Activated naive CD8-positive, alpha-beta T cell treated with anti-CD3 and anti-CD28 coated beads for 36 hours (primary cell): Measurements from ENCODE around the gene ZNF287. TPM values are rescaled to one million over a fixed set of nuclear protein-coding genes. Genes with fewer than 3 reads are reported as not detected.
A peak's percentile ranks its signal among the peaks of the same experiment; 100 is the strongest.
"Not testable (repeated sequence)": the region's sequence is repeated elsewhere in the genome, so short reads cannot be mapped to it uniquely, and the experiment has no call there.

Experiments
- DNase-seq: peaks from one replicate; pipeline ENCODE4 v3.0.0; 2021
- H3K27ac Mint-ChIP-seq: one replicate; pipeline ENCODE4 v1.8.0; 2022; ENCODE audit warnings: mild to moderate bottlenecking, moderate library complexity, mixed read lengths
- H3K27me3 Mint-ChIP-seq: one replicate; pipeline ENCODE4 v1.8.0; 2022; ENCODE audit warnings: mild to moderate bottlenecking, mixed read lengths
- H3K36me3 Mint-ChIP-seq: one replicate; pipeline ENCODE4 v1.8.0; 2021; ENCODE audit warnings: mild to moderate bottlenecking, mixed read lengths
- H3K4me1 Mint-ChIP-seq: one replicate; pipeline ENCODE4 v1.8.0; 2021; ENCODE audit warnings: mixed read lengths
- H3K4me3 Mint-ChIP-seq: one replicate; pipeline ENCODE4 v1.8.0; 2022; ENCODE audit warnings: mild to moderate bottlenecking, moderate library complexity, mixed read lengths
- H3K9me3 Mint-ChIP-seq: one replicate; pipeline ENCODE4 v1.8.0; 2022; ENCODE audit warnings: mixed read lengths
- total RNA-seq, 2 experiments: library from RNA; stranded (reverse); gene quantifications; one replicate each; pipeline ENCODE4 v1.2.3, GENCODE V29; 2021

The ZNF287 gene
- total RNA-seq, 2 experiments from 2014 or later, result 7.2 to 9.8 TPM

DNA sequence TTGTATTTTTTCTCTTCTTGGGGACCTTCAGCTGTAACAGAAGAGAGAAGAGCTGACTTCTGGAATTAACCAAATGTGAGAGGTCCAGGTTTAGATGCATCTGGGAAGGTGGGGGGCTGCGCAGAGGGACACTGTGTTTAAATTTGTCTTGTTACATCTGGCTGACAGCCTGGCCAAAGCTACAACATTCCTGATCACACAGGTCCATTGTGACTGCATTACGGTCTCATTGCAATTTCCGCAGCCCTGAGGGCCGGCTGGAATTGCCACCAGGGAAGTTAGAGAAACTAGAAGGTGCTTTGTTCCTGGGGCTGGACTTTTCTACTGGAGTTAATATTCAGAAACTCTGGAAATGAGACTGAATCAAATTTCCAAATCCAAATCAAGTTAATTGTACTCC is 39.1 kb downstream of the ZNF287 start:
- H3K4me3 Mint-ChIP-seq, result no peak overlapping the region
- no peaks in the 10 kb centered on the region for H3K9me3 Mint-ChIP-seq
- H3K36me3 Mint-ChIP-seq, result no peaks in the 10 kb centered on the region
- no peak overlapping the region for H3K27ac Mint-ChIP-seq
- DNase-seq, result no peak
- peaks cover 49% of the 10 kb centered on the region for H3K27me3 Mint-ChIP-seq
- peaks cover 2% of the 10 kb centered on the region for H3K4me1 Mint-ChIP-seq

DNA sequence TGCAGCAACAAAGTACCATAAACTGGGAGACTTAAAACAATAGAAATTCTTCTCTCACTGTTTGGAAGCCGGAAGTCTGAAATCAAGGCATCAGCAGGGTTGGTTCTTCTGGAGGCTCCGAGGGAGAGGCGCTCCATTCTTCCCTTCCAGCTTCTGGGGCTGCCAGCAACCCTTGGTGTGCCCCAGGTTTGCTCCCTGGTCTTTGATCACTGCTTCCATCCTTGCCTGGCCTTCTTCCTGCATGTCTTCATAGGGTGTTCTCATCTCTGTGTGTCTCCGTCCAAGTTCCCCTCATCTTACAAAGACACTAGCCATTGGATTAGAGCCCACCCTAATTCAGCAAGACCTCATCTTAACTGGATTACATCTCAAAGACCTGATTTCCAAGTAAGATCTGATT is 41.7 kb downstream of the ZNF287 start:
- Mint-ChIP-seq H3K36me3 (no peaks in the 10 kb centered on the region), H3K27ac (no peak overlapping the region), H3K27me3 (peaks cover 58% of the 10 kb centered on the region), H3K4me3 (no peak overlapping the region), H3K4me1 (no peaks in the 10 kb centered on the region), H3K9me3 (no peaks in the 10 kb centered on the region)
- no peak for DNase-seq

DNA sequence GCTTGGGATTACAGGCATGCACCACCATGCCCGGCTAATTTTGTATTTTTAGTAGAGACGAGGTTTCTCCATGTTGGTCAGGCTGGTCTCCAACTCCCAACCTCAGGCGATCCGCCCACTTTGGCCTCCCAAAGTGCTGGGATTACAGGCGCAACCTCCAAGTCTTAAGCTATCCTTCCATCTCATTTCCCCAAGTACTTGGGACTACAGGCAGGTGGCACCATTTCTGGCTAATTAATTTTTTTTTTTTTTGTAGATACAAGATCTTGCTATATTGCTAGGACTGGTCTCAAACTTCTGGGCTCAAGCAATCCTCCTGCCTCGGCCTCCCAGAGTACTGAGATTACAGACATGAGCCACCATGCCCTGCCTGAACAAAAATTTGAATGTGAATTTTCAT is 43.4 kb downstream of the ZNF287 start:
- peaks cover 48% of the 10 kb centered on the region for H3K27me3 Mint-ChIP-seq
- H3K9me3 Mint-ChIP-seq, DNase-seq, H3K4me3 Mint-ChIP-seq, H3K27ac Mint-ChIP-seq, H3K4me1 Mint-ChIP-seq, H3K36me3 Mint-ChIP-seq: not testable (repeated sequence)

DNA sequence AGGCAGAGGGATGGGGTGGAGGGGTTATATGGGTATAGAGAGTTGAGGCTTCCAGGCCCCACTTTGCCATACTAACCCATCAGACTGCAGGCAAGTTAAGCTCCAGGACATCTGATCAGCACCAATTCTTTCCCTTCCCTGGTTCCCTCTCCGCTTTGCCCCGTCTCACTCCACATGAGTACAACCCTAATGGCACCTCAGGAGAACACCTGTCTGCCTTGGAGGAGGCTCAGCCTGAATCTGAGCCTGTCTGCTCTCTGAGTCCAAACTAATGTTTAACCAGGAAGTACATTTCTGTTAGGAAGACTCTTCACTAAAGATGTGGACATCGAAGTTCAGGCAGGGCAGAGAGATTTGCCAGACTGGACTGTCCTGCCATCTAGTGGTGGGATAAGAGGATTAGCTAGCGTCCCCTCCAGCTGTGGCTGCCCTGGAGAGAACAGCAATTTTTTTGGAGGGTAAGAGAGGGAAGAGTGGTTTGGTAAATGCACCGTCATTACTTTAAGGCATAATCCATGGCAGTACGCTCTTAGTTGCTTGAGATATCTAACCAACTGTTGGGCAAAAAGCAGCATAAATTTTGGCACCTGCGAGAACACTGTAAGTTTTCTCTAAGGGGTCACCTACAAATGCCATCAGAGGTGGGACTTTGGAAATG is 47.8 kb downstream of the ZNF287 start:
- Mint-ChIP-seq H3K36me3 (no peaks in the 10 kb centered on the region), H3K4me3 (no peak overlapping the region), H3K4me1 (peaks cover 3% of the 10 kb centered on the region), H3K9me3 (no peaks in the 10 kb centered on the region), H3K27me3 (peaks cover 48% of the 10 kb centered on the region), H3K27ac (no peak overlapping the region)
- peak; percentile 53 for DNase-seq

DNA sequence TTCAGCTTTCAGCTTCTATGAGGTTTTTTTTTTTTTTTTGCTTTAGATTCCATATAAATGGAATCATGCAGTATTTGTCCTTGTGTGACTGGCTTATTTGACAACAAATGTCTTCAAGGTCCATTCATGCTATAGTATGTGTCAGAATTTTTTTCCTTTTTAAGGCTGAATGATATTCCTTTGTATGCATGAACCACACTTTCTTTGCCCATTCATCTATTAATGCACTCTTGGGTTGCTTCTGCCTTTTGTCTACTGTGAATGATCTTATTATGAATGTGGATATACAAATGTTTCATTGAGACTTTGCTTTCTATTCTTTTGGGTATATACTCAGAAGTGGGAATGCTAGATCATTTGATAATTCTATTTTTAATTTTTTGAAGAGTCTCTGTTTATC is 50.0 kb downstream of the ZNF287 start:
- Mint-ChIP-seq H3K27ac (no peak overlapping the region), H3K36me3 (no peaks in the 10 kb centered on the region), H3K4me1 (peaks cover 3% of the 10 kb centered on the region), H3K9me3 (no peaks in the 10 kb centered on the region), H3K4me3 (no peak overlapping the region), H3K27me3 (peaks cover 41% of the 10 kb centered on the region)
- DNase-seq, result no peak

DNA sequence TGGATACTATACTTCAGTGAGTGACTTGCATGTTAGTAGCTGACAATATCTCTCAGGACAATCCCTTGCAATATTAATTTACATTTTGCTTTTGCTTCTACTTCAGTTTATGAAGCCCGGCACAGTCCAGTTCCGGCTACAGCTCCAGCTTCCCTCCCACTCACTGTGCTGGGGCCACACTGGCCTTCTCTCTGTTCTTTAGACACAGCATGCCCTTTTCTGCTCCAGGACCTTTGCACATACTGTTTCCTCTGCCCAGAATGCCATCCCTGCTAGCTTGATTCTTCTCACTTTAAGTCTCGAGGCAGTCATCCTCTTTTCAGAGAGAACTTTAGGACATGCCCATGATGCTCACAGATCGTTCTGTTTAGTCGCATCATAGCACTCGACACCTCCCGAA is 51.5 kb downstream of the ZNF287 start:
- Mint-ChIP-seq H3K4me1 (peaks cover 3% of the 10 kb centered on the region), H3K27me3 (peaks cover 36% of the 10 kb centered on the region), H3K27ac (no peak overlapping the region), H3K4me3 (no peak overlapping the region), H3K9me3 (no peaks in the 10 kb centered on the region), H3K36me3 (no peaks in the 10 kb centered on the region)
- DNase-seq, result no peak

DNA sequence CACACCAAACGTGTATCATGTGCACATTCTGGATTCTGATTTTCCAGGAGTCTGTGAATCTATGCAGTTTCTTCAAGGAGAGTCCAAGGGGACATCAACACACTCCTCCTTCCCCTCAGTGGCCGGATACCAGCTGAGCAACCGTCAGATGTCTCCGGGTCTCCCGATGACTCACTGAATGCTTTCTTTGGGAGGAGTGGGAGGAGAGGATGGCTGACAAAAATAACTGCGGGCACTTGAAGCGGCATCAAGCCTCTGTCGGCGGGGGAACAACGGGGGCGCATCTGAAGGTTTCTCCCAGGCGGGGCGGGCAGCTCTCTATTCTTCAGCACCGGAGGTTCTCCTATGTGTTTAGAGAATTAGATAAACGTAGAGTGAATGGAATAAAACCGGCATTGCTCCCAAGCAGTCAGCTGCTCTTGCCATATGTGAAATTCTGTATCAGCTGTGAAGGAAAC is 52.4 kb downstream of the ZNF287 start:
- DNase-seq, result no peak
- Mint-ChIP-seq H3K4me3 (no peak overlapping the region), H3K36me3 (no peaks in the 10 kb centered on the region), H3K27me3 (peaks cover 36% of the 10 kb centered on the region), H3K27ac (no peak overlapping the region), H3K9me3 (no peaks in the 10 kb centered on the region), H3K4me1 (peaks cover 3% of the 10 kb centered on the region)

DNA sequence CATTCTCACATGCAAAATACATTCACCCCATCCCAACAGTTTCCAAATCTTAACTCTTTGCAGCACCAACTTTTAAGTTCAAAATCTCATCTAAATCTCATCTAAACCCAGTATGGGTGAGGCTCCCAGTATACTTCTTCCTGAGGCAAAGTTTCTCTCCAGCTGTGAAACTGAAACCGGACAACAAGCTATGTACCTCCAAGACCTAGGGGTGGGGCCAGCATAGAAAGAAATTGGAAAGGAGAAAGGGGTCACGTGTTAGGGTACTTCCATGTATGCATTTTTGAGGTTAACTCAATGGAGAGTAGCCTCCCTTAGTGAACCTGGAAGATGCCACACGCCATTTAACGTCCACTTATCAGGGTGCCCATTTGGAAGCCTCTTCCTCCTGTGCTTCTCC is 53.1 kb downstream of the ZNF287 start:
- Mint-ChIP-seq H3K27me3 (peaks cover 36% of the 10 kb centered on the region), H3K4me3 (no peak overlapping the region), H3K9me3 (no peaks in the 10 kb centered on the region), H3K4me1 (no peaks in the 10 kb centered on the region), H3K27ac (no peak overlapping the region), H3K36me3 (no peaks in the 10 kb centered on the region)
- no peak for DNase-seq

DNA sequence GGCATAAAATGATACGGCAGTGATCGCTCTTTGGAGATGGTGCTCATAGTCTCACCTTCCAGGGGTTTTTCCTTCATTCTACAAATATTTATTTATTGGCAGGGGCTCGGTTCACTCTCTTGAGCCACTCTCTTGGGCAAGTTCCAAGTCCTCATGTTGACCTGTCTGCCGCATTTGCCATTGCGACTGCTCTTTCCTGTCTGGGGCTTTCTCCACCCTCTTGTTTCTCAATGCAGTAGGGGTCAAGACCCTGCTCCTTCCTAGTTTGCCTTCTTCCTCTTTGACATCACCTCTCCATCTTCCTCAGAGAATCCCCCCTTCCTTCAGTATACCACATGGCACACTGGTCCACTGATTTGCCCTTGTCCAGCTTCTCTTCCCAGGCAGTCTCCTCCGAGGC is 55.1 kb downstream of the ZNF287 start:
- Mint-ChIP-seq H3K27ac (no peak overlapping the region), H3K36me3 (no peaks in the 10 kb centered on the region), H3K9me3 (no peaks in the 10 kb centered on the region), H3K4me1 (no peaks in the 10 kb centered on the region), H3K4me3 (no peak overlapping the region), H3K27me3 (peaks cover 27% of the 10 kb centered on the region)
- no peak for DNase-seq

DNA sequence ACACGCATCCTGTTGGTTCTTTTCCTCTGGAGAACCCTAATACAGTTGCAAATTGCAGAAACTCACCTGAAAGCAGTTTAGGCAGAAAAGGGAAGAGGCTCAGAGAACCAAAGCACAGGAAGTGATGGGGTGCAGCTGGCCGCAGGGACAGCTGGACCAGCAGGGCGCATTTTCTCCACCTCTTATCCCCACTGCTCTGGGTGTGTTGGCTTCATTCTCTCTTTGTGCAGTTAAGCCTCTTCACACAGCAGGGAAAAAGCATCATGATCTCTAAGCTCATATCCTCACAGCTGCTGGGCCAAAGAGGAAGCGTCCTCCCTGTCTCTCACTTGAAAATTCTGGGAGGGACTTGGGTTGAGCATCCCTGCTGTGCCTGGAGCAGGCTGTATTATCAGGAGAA is 57.0 kb downstream of the ZNF287 start:
- H3K27ac Mint-ChIP-seq, result no peak overlapping the region
- no peak overlapping the region for H3K4me3 Mint-ChIP-seq
- no peaks in the 10 kb centered on the region for H3K9me3 Mint-ChIP-seq
- H3K27me3 Mint-ChIP-seq, result peaks cover 12% of the 10 kb centered on the region
- no peaks in the 10 kb centered on the region for H3K4me1 Mint-ChIP-seq
- H3K36me3 Mint-ChIP-seq, result no peaks in the 10 kb centered on the region
- DNase-seq, result no peak

DNA sequence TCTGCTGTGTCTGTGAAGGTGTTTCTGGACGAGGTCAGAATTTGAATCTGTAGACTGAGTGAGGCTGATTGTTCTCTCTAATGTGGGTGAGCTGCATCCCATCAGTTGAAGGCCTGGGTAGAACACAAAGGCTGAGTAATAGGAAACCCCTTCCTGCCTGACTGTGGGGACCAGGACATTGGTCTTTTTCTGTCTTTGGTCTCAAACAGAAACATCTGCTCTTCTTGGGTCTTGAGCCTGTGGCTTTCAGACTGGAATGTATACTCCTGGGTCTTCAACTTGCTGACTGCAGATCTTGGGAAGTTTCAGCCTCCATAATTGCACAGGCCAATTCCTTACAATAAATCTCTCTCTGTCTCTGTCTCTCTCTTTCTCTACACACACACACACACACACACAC is 57.4 kb downstream of the ZNF287 start:
- H3K4me3 Mint-ChIP-seq, result no peak overlapping the region
- H3K36me3 Mint-ChIP-seq, result no peaks in the 10 kb centered on the region
- H3K4me1 Mint-ChIP-seq, result no peaks in the 10 kb centered on the region
- H3K27ac Mint-ChIP-seq, result no peak overlapping the region
- DNase-seq, result no peak
- peaks cover 12% of the 10 kb centered on the region for H3K27me3 Mint-ChIP-seq
- no peaks in the 10 kb centered on the region for H3K9me3 Mint-ChIP-seq

DNA sequence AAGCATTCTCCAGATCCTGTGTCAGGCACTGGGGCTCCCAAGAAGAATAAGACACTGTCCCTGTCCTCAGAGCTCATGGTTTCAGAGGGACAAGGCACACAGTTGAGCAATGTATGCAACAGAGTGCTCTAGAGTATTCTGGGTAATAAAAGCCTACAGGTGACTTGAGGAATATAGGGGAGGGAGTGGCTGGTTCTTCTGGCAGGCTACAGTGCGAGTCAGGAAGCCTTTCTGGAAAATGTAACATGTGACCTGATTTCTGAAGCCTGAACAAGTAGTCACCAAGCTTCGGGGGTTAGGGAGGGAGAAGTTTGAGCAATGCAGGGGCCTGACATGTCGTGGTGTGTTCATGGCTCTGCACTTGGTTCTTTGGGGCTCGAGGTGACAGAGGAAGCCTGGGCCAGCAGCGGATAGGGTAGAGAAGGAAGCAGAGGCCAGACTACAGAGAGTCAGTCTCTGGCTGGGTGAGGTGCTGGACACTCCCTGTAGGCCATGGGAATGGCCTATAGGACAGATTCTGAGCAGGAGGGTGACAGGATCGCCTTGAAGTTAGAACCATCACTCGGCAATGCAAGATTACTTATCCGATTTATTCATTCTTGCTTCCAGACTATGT is 61.0 kb downstream of the ZNF287 start:
- Mint-ChIP-seq H3K4me1 (no peaks in the 10 kb centered on the region), H3K4me3 (no peak overlapping the region), H3K36me3 (no peaks in the 10 kb centered on the region)

DNA sequence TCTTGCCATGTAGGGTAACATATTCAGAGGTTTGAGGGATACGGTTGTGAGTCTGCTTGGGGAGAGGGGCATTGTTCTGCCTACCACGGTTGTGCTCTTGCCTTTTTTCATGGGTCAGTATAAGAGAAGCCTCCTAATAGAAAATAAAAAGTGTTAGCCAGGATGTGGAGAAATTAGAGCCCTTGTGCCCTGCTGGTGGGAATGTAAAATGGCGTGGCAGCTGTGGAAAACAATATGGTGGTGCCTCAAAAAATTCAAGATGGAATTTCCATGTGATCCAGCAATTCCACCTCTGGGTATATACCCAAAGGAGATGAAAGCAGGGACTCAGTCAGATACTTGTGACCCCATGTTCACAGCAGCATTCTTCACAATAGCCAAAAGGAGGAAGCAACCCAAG is 62.8 kb downstream of the ZNF287 start:
- Mint-ChIP-seq H3K4me1 (no peaks in the 10 kb centered on the region), H3K27me3 (peaks cover 4% of the 10 kb centered on the region), H3K4me3 (no peak overlapping the region), H3K27ac (no peak overlapping the region), H3K36me3 (no peaks in the 10 kb centered on the region), H3K9me3 (no peaks in the 10 kb centered on the region)
- no peak for DNase-seq

More for the DNA sequence above, 61.0 kb downstream of the ZNF287 start:
- no peak for DNase-seq
- no peaks in the 10 kb centered on the region for H3K9me3 Mint-ChIP-seq
- H3K27me3 Mint-ChIP-seq, result peaks cover 4% of the 10 kb centered on the region
- H3K27ac Mint-ChIP-seq, result no peak overlapping the region

DNA sequence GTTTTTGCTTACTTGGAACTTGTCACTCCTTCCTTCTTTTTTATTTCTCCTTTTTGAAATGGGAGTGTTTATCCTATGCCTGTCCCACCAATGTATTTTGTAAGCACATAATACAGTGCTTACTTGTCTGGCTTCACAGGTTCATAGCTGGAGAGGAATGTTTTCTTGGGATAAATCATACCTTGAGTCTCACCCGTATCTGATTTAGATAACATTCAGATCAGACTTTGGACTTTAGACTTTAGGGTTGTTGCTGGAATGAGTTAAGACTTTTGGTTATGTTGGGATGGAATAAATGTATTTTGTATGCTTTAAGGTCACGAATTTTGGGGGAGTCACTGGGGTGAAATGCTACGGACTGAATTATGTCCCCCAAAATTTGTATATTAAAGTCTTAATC is 64.0 kb downstream of the ZNF287 start:
- Mint-ChIP-seq H3K4me1 (no peaks in the 10 kb centered on the region), H3K9me3 (no peaks in the 10 kb centered on the region), H3K27ac (no peak overlapping the region), H3K36me3 (no peaks in the 10 kb centered on the region), H3K27me3 (peaks cover 4% of the 10 kb centered on the region), H3K4me3 (no peak overlapping the region)
- DNase-seq, result no peak
